ENCODE data around the gene ACTG1. TPM values are rescaled to one million over a fixed set of nuclear protein-coding genes. Genes with fewer than 3 reads are reported as not detected.
A peak's percentile ranks its signal among the peaks of the same experiment; 100 is the strongest.

Gene ACTG1
- polyA plus RNA-seq, 2 donors, result 1,763 to 5,708 TPM

- Histone ChIP-seq H3K4me1 (ENCODE audit: control insufficient read depth in 2 of 2, insufficient read depth in 2 of 2, low read length in 1 of 2) (peaks cover 14 to 17% of the 10 kb centered on the region in 2 donors), H3K4me3 (ENCODE audit: low read depth in 1 of 2, low read length in 2 of 2) (peak overlapping the region; percentile 5 to 38)
Measured at GRCh38 chr17:81484195-81484979, 28.2 kb downstream of the ACTG1 start.

GRCh38 chr17:81483862-81484194, 28.8 kb downstream of the ACTG1 start:
- peak overlapping the region; percentile 5 to 38 for H3K4me3 ChIP-seq (ENCODE audit: low read depth in 1 of 2, low read length in 2 of 2)
- no peaks in the 10 kb centered on the region for H3K36me3 ChIP-seq (ENCODE audit: control insufficient read depth in 2 of 2, insufficient read depth in 2 of 2, low read length in 1 of 2)
- WGBS, 2 donors, result 12 to 13% methylated on average over 20 to 32 of the region's 32 CpGs
- no peaks in the 10 kb centered on the region for H3K27me3 ChIP-seq (ENCODE audit: control insufficient read depth in 1 of 2, insufficient read depth in 2 of 2, low read length in 2 of 2)
- no peaks in the 10 kb centered on the region for H3K9me3 ChIP-seq (ENCODE audit: control insufficient read depth in 2 of 2, insufficient read depth in 1 of 2, low read depth in 1 of 2, low read length in 1 of 2)
- peaks cover 14 to 17% of the 10 kb centered on the region in 2 donors for H3K4me1 ChIP-seq (ENCODE audit: control insufficient read depth in 2 of 2, insufficient read depth in 2 of 2, low read length in 1 of 2)
- no peak overlapping the region for H3K27ac ChIP-seq (ENCODE audit: low read depth in 2 of 2, low read length in 1 of 2)

More at GRCh38 chr17:81484195-81484979, 28.2 kb downstream of the ACTG1 start:
- Histone ChIP-seq H3K36me3 (ENCODE audit: control insufficient read depth in 2 of 2, insufficient read depth in 2 of 2, low read length in 1 of 2) (no peaks in the 10 kb centered on the region), H3K9me3 (ENCODE audit: control insufficient read depth in 2 of 2, insufficient read depth in 1 of 2, low read depth in 1 of 2, low read length in 1 of 2) (no peaks in the 10 kb centered on the region), H3K27me3 (ENCODE audit: control insufficient read depth in 1 of 2, insufficient read depth in 2 of 2, low read length in 2 of 2) (no peaks in the 10 kb centered on the region), H3K27ac (ENCODE audit: low read depth in 2 of 2, low read length in 1 of 2) (no peak overlapping the region)
- WGBS, 2 donors, result 5 to 6% methylated on average over 53 to 60 of the region's 60 CpGs

GRCh38 chr17:81483085-81483861, 29.3 kb downstream of the ACTG1 start:
- Histone ChIP-seq H3K4me3 (ENCODE audit: low read depth in 1 of 2, low read length in 2 of 2) (peak overlapping the region in 1 of 2 donors; percentile 38), H3K36me3 (ENCODE audit: control insufficient read depth in 2 of 2, insufficient read depth in 2 of 2, low read length in 1 of 2) (no peaks in the 10 kb centered on the region), H3K27me3 (ENCODE audit: control insufficient read depth in 1 of 2, insufficient read depth in 2 of 2, low read length in 2 of 2) (no peaks in the 10 kb centered on the region), H3K27ac (ENCODE audit: low read depth in 2 of 2, low read length in 1 of 2) (no peak overlapping the region), H3K4me1 (ENCODE audit: control insufficient read depth in 2 of 2, insufficient read depth in 2 of 2, low read length in 1 of 2) (peaks cover 12 to 17% of the 10 kb centered on the region in 2 donors), H3K9me3 (ENCODE audit: control insufficient read depth in 2 of 2, insufficient read depth in 1 of 2, low read depth in 1 of 2, low read length in 1 of 2) (no peaks in the 10 kb centered on the region)
- 47 to 70% methylated on average over 29 of the region's 29 CpGs for WGBS, 2 donors

- WGBS, 2 donors, result 52 to 67% methylated on average over 11 of the region's 11 CpGs
- Histone ChIP-seq H3K4me1 (ENCODE audit: control insufficient read depth in 2 of 2, insufficient read depth in 2 of 2, low read length in 1 of 2) (peaks cover 11 to 16% of the 10 kb centered on the region in 2 donors), H3K27ac (ENCODE audit: low read depth in 2 of 2, low read length in 1 of 2) (no peak overlapping the region), H3K27me3 (ENCODE audit: control insufficient read depth in 1 of 2, insufficient read depth in 2 of 2, low read length in 2 of 2) (no peaks in the 10 kb centered on the region), H3K36me3 (ENCODE audit: control insufficient read depth in 2 of 2, insufficient read depth in 2 of 2, low read length in 1 of 2) (no peaks in the 10 kb centered on the region), H3K9me3 (ENCODE audit: control insufficient read depth in 2 of 2, insufficient read depth in 1 of 2, low read depth in 1 of 2, low read length in 1 of 2) (no peaks in the 10 kb centered on the region), H3K4me3 (ENCODE audit: low read depth in 1 of 2, low read length in 2 of 2) (no peak overlapping the region)
Measured at GRCh38 chr17:81482673-81483072, 29.9 kb downstream of the ACTG1 start.

- WGBS, 2 donors, result 69% methylated on average over 18 of the region's 18 CpGs
- Histone ChIP-seq H3K36me3 (ENCODE audit: control insufficient read depth in 2 of 2, insufficient read depth in 2 of 2, low read length in 1 of 2) (no peaks in the 10 kb centered on the region), H3K27me3 (ENCODE audit: control insufficient read depth in 1 of 2, insufficient read depth in 2 of 2, low read length in 2 of 2) (no peaks in the 10 kb centered on the region), H3K27ac (ENCODE audit: low read depth in 2 of 2, low read length in 1 of 2) (no peak overlapping the region), H3K4me1 (ENCODE audit: control insufficient read depth in 2 of 2, insufficient read depth in 2 of 2, low read length in 1 of 2) (peaks cover 8 to 13% of the 10 kb centered on the region in 2 donors), H3K9me3 (ENCODE audit: control insufficient read depth in 2 of 2, insufficient read depth in 1 of 2, low read depth in 1 of 2, low read length in 1 of 2) (no peaks in the 10 kb centered on the region), H3K4me3 (ENCODE audit: low read depth in 1 of 2, low read length in 2 of 2) (peak overlapping the region in 1 of 2 donors; percentile 35)
Measured at GRCh38 chr17:81481815-81482505, 30.6 kb downstream of the ACTG1 start.

GRCh38 chr17:81481073-81481799, 31.4 kb downstream of the ACTG1 start:
- peak overlapping the region; percentile 25 to 35 for H3K4me3 ChIP-seq (ENCODE audit: low read depth in 1 of 2, low read length in 2 of 2)
- 8 to 9% methylated on average over 61 to 94 of the region's 94 CpGs for WGBS, 2 donors

GRCh38 chr17:81480140-81481072, 32.2 kb downstream of the ACTG1 start:
- Histone ChIP-seq H3K27ac (ENCODE audit: low read depth in 2 of 2, low read length in 1 of 2) (no peak overlapping the region), H3K4me3 (ENCODE audit: low read depth in 1 of 2, low read length in 2 of 2) (peak overlapping the region in 1 of 2 donors; percentile 35), H3K36me3 (ENCODE audit: control insufficient read depth in 2 of 2, insufficient read depth in 2 of 2, low read length in 1 of 2) (no peaks in the 10 kb centered on the region), H3K9me3 (ENCODE audit: control insufficient read depth in 2 of 2, insufficient read depth in 1 of 2, low read depth in 1 of 2, low read length in 1 of 2) (peaks cover 0 to 2% of the 10 kb centered on the region in 2 donors), H3K27me3 (ENCODE audit: control insufficient read depth in 1 of 2, insufficient read depth in 2 of 2, low read length in 2 of 2) (no peaks in the 10 kb centered on the region), H3K4me1 (ENCODE audit: control insufficient read depth in 2 of 2, insufficient read depth in 2 of 2, low read length in 1 of 2) (peaks cover 8 to 13% of the 10 kb centered on the region in 2 donors)
- 60 to 62% methylated on average over 21 of the region's 21 CpGs for WGBS, 2 donors

More at GRCh38 chr17:81481073-81481799, 31.4 kb downstream of the ACTG1 start:
- no peaks in the 10 kb centered on the region for H3K36me3 ChIP-seq (ENCODE audit: control insufficient read depth in 2 of 2, insufficient read depth in 2 of 2, low read length in 1 of 2)
- no peak overlapping the region for H3K27ac ChIP-seq (ENCODE audit: low read depth in 2 of 2, low read length in 1 of 2)
- peaks cover 8 to 13% of the 10 kb centered on the region in 2 donors for H3K4me1 ChIP-seq (ENCODE audit: control insufficient read depth in 2 of 2, insufficient read depth in 2 of 2, low read length in 1 of 2)
- H3K27me3 ChIP-seq (ENCODE audit: control insufficient read depth in 1 of 2, insufficient read depth in 2 of 2, low read length in 2 of 2), result no peaks in the 10 kb centered on the region
- H3K9me3 ChIP-seq (ENCODE audit: control insufficient read depth in 2 of 2, insufficient read depth in 1 of 2, low read depth in 1 of 2, low read length in 1 of 2), result peaks cover 0 to 2% of the 10 kb centered on the region in 2 donors

GRCh38 chr17:81479175-81480071, 33.2 kb downstream of the ACTG1 start:
- WGBS, 2 donors, result 84 to 90% methylated on average over 20 of the region's 20 CpGs
- Histone ChIP-seq H3K9me3 (ENCODE audit: control insufficient read depth in 2 of 2, insufficient read depth in 1 of 2, low read depth in 1 of 2, low read length in 1 of 2) (peaks cover 0 to 2% of the 10 kb centered on the region in 2 donors), H3K27ac (ENCODE audit: low read depth in 2 of 2, low read length in 1 of 2) (no peak overlapping the region), H3K4me1 (ENCODE audit: control insufficient read depth in 2 of 2, insufficient read depth in 2 of 2, low read length in 1 of 2) (peaks cover 8 to 13% of the 10 kb centered on the region in 2 donors), H3K27me3 (ENCODE audit: control insufficient read depth in 1 of 2, insufficient read depth in 2 of 2, low read length in 2 of 2) (no peaks in the 10 kb centered on the region), H3K4me3 (ENCODE audit: low read depth in 1 of 2, low read length in 2 of 2) (no peak overlapping the region), H3K36me3 (ENCODE audit: control insufficient read depth in 2 of 2, insufficient read depth in 2 of 2, low read length in 1 of 2) (no peaks in the 10 kb centered on the region)

All from esophagus (tissue), 2 donors.